C4-2B (cell line): ENCODE data around the gene ALX3.

Source experiments
- CTCF ChIP-seq: fragments of 450-650 bp; conservative IDR thresholded peaks from 2 replicates; pipeline ENCODE4 v1.5.1; 2017; ENCODE audit warnings: mild to moderate bottlenecking
- ZFX ChIP-seq: fragments of 450-650 bp; IDR thresholded peaks from 2 replicates; pipeline ENCODE4 v1.6.1; 2017

DNA sequence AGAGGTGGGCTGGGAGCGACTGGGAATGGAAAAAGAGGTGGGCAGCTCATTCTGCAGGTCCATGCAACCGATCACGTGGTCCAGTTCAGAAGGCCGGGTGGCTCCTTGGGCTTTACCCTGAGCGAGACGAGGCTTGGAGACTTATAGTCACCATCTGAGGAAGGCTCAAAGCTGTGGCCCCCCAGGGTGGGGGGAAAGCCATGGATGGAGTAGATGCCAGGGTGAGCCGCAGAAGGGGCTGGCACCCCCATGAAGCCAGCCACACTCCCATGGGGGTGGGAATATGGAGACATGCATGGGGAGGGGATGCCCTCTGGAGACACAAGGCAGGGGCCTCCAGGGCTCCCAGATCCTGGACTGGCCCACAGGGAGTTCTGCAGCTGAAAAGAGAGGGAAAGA lies 9.8 kb downstream of the ALX3 start:
- TF ChIP-seq CTCF (no peak), ZFX (no peak)
